GM12864 (cell line): ENCODE data around the gene TWIST2.

Experiments
- DNase-seq: peaks from one replicate; pipeline ENCODE4 v3.0.0-alpha.2; 2011; ENCODE audit warnings: low read depth
- H3K4me3 ChIP-seq: 2 replicates; pipeline ENCODE4 v1.5.1; 2011; ENCODE audit warnings: mild to moderate bottlenecking, low read depth, low read length, control low read depth
- TF ChIP-seq, protein P1 (sequence below): IDR thresholded peaks from 2 replicates; pipeline ENCODE4 v1.5.1; 2011; ENCODE audit warnings: low read depth, mild to moderate bottlenecking, moderate library complexity, low read length, control low read depth, inconsistent platforms; ENCODE audit errors: missing control alignments

Gene TWIST2

DNA sequence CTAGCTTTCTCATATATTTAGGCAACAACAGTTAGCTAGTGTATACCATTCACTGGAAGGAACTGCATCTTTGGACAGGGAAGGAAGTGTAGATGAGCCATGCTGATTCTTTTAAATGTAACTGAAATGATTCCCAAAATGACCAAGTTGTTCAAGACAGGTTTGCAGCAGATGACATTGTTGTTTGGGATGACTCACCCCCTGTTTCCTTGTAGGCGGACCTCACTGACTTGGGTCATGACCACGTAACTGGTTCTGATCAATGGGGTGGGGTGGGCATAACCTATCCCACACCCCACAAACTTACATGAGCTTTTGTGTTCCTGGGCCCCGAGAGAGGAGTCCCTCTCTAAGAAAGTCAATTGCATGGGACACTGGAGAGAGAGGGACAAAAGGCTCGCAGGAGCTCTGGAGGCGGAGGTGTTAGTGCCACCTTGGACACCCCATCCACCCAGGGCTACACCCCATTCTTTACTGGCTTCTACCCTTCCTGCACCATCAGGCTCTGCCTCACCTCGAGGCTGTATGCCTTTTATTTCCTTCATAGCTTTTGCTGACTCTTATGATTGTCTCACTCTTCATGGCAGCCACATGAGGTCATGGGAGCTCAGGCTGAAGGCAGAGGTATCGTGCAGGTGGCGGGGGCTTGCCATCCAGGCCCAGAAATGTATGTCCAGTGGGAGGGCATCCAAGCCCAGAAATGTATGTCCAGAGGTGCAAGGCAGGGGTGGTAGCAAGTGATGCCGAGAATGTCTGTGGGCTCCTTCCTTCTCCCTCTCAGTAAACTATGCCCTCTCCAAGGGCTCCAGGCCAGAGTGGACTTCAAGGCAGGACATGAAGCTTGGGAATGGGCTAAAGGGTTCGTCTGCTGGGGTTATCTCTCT, 108.0 kb downstream of the TWIST2 start:
- TF ChIP-seq, protein P1, sequence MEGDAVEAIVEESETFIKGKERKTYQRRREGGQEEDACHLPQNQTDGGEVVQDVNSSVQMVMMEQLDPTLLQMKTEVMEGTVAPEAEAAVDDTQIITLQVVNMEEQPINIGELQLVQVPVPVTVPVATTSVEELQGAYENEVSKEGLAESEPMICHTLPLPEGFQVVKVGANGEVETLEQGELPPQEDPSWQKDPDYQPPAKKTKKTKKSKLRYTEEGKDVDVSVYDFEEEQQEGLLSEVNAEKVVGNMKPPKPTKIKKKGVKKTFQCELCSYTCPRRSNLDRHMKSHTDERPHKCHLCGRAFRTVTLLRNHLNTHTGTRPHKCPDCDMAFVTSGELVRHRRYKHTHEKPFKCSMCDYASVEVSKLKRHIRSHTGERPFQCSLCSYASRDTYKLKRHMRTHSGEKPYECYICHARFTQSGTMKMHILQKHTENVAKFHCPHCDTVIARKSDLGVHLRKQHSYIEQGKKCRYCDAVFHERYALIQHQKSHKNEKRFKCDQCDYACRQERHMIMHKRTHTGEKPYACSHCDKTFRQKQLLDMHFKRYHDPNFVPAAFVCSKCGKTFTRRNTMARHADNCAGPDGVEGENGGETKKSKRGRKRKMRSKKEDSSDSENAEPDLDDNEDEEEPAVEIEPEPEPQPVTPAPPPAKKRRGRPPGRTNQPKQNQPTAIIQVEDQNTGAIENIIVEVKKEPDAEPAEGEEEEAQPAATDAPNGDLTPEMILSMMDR: no peak
- no peak overlapping the region for H3K4me3 ChIP-seq
- no peak for DNase-seq

DNA sequence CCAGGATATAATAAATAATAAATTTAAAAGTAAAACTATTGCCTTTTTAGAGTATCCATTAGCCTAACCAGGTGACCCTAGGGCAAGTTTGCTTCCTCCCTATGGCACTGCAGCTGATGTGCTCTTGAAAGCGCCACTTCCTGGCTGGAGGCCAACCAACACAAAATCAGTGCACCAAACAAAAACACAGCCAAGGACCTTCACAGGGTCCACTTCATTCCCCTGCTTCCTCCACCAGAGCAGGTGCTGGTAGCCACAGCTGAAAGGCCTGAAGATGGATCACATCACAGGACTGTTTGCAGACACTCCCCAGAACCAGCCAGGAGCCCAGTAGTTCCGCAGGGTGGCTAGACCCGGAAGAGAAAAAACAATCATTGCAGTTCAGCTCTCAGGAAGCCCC, 108.8 kb downstream of the TWIST2 start:
- no peak for DNase-seq
- H3K4me3 ChIP-seq: no peak overlapping the region
- TF ChIP-seq, protein P1: no peak
